Upper lobe of left lung (tissue), 6 donors: ENCODE results near the gene HOOK2. TPM values are rescaled to one million over a fixed set of nuclear protein-coding genes. Genes with fewer than 3 reads are reported as not detected.
A peak's percentile ranks its signal among the peaks of the same experiment; 100 is the strongest.

ENCODE experiments used
- ATAC-seq, 2 donors: fragments of 200-7000 bp; cut with Tn5 transposase; one replicate each; pipeline ENCODE4 v1.9.1; 2022; ENCODE audit warnings: mild to moderate bottlenecking in 2 of 2, moderate library complexity in 2 of 2; ENCODE audit not compliant: low FRiP score in 2 of 2
- DNase-seq, 2 donors: peaks; one replicate each; pipeline ENCODE4 v3.0.0-alpha.2; 2019 to 2020
- H3K27ac ChIP-seq, 4 donors: fragments of 200-600 bp; sonication (generic); one replicate each; pipeline ENCODE4 v1.5.1; 2016 to 2019
- H3K27me3 ChIP-seq, 4 donors: fragments of 200-600 bp; sonication (generic); one replicate each; pipeline ENCODE4 v1.5.1; 2017 to 2019
- H3K36me3 ChIP-seq, 4 donors: fragments of 200-600 bp; sonication (generic); one replicate each; pipeline ENCODE4 v1.5.1; 2016 to 2019
- H3K4me1 ChIP-seq, 4 donors: fragments of 200-600 bp; sonication (generic); one replicate each; pipeline ENCODE4 v1.5.1; 2018 to 2019
- H3K4me3 ChIP-seq, 4 donors: fragments of 200-600 bp; sonication (generic); one replicate each; pipeline ENCODE4 v1.5.1; 2017 to 2019; ENCODE audit warnings: mild to moderate bottlenecking in 2 of 4, moderate library complexity in 1 of 4
- H3K9me3 ChIP-seq, 4 donors: fragments of 200-600 bp; sonication (generic); one replicate each; pipeline ENCODE4 v1.5.1; 2018 to 2019
- EP300 ChIP-seq, 4 donors: sonication (generic); formaldehyde crosslinking; IDR thresholded peaks; one replicate each; pipeline ENCODE4 v1.5.1; 2017; ENCODE audit warnings: antibody characterized with exemption in 4 of 4, control low read depth in 2 of 4
- POLR2A ChIP-seq, 4 donors: fragments of 450-650 bp; IDR thresholded peaks; one replicate each; pipeline ENCODE4 v1.5.1; 2016 to 2017; ENCODE audit warnings: antibody characterized with exemption in 4 of 4, mild to moderate bottlenecking in 2 of 4
- POLR2AphosphoS5 ChIP-seq, 2 donors: sonication (generic); formaldehyde crosslinking; IDR thresholded peaks; one replicate each; pipeline ENCODE4 v1.5.1; 2017; ENCODE audit warnings: antibody characterized with exemption in 2 of 2
- WGBS, 2 donors: methylation state at CpG; one replicate each; pipeline ENCODE4 v1.1.5; 2017 to 2018; 5-methylcytosine and 5-hydroxymethylcytosine counted together
- total RNA-seq, 6 donors: library from RNA; depleted of rRNA in 4 of 6; stranded (reverse); fragments of >200 nt in 4 of 6; gene quantifications; one replicate each; pipeline versions ENCODE4 v1.1.0 to v1.2.1, GENCODE V29; 2016 to 2021
- TF ChIP-seq, protein P1 (sequence below), 6 experiments: fragments of 450-650 bp in 4 of 6; fragments of 200-600 bp in 2 of 6; sonication (generic) in 2 of 6; IDR thresholded peaks; one replicate each; pipeline ENCODE4 v1.5.1; 2016 to 2019; ENCODE audit warnings: antibody characterized with exemption in 6 of 6
- donor health status: DM: no; HTN: no; CAD: no; lungs with moderate emphysema.
- donor health status: DM: no; HTN: yes; CAD: no; lungs with severe emphysema.

Gene HOOK2
- total RNA-seq, 6 donors from 2014 or later: 48.9 to 367 (median 79.6) TPM

DNA sequence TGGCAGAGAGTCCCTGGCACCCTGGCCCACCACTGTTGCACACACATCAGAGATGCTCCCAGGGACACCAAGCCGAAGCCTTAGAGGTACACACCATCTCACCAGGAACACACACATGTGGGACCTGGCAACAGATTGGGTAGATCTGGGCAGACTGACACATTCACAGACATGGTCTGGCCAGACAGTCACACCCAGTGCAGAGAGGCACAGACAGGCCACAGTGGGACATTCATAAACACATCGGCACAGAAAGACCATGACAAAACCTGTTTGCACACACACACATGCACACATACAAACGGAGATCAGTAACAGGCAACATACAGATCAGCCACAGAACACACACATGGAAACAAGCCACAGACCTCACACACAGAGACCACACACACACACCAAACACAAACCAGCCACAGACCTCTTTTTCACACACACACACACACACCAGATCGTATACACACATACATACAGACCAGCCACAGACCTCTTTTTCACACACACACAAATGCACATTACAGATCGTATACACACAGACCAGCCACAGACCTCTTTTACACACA is 9.6 kb upstream of the HOOK2 start:
- H3K36me3 ChIP-seq: no peaks in the 10 kb centered on the region
- no peaks in the 10 kb centered on the region for H3K27me3 ChIP-seq
- 43 to 47% methylated on average over 4 to 5 of the region's 5 CpGs for WGBS, 2 donors
- peak overlapping the region; percentile 96 to 100 (median 98) for H3K27ac ChIP-seq
- H3K9me3 ChIP-seq: no peaks in the 10 kb centered on the region
- no peak for DNase-seq
- ATAC-seq: no peak
- H3K4me3 ChIP-seq: peak overlapping the region in 1 of 4 donors; percentile 46
- peaks cover 72 to 82% (median 75%) of the 10 kb centered on the region in 4 donors for H3K4me1 ChIP-seq
- TF ChIP-seq POLR2AphosphoS5 (IDR thresholded peaks at IDR 0.05) (no peak), POLR2A (IDR thresholded peaks at IDR 0.05) (no peak), EP300 (IDR thresholded peaks at IDR 0.05) (no peak)
- TF ChIP-seq, protein P1, sequence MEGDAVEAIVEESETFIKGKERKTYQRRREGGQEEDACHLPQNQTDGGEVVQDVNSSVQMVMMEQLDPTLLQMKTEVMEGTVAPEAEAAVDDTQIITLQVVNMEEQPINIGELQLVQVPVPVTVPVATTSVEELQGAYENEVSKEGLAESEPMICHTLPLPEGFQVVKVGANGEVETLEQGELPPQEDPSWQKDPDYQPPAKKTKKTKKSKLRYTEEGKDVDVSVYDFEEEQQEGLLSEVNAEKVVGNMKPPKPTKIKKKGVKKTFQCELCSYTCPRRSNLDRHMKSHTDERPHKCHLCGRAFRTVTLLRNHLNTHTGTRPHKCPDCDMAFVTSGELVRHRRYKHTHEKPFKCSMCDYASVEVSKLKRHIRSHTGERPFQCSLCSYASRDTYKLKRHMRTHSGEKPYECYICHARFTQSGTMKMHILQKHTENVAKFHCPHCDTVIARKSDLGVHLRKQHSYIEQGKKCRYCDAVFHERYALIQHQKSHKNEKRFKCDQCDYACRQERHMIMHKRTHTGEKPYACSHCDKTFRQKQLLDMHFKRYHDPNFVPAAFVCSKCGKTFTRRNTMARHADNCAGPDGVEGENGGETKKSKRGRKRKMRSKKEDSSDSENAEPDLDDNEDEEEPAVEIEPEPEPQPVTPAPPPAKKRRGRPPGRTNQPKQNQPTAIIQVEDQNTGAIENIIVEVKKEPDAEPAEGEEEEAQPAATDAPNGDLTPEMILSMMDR (IDR thresholded peaks at IDR 0.05): no peak

DNA sequence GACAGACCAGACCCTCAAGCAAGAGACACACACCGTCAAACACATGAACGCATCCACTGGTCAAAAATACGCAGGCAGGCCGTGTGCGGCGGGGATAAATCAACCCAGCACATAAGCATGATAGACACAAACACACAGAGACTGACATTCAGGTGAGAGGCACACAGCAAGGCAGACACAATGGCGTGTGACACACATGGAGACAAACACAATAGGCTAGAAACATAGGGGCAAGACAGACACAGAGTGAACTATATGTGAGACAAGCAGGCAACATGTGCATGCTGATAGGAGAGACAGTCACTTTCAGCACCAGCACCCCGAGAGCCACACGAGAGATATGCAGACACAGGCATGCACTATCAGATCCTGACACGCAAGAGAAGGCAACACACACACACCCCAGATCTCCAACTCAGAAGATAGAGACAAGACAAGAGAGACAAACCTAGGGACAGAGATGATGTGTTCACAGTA is 9.1 kb upstream of the HOOK2 start:
- WGBS, 2 donors: 54 to 63% methylated on average over 10 of the region's 10 CpGs
- TF ChIP-seq EP300 (IDR thresholded peaks at IDR 0.05) (no peak), POLR2AphosphoS5 (IDR thresholded peaks at IDR 0.05) (no peak), POLR2A (IDR thresholded peaks at IDR 0.05) (no peak)
- ATAC-seq (no peak), DNase-seq (no peak)
- H3K27me3 ChIP-seq: no peaks in the 10 kb centered on the region
- H3K9me3 ChIP-seq: no peaks in the 10 kb centered on the region
- peaks cover 77 to 86% (median 79%) of the 10 kb centered on the region in 4 donors for H3K4me1 ChIP-seq
- peak overlapping the region in 1 of 4 donors; percentile 46 for H3K4me3 ChIP-seq
- peak overlapping the region; percentile 96 to 100 (median 98) for H3K27ac ChIP-seq
- H3K36me3 ChIP-seq: no peaks in the 10 kb centered on the region

DNA sequence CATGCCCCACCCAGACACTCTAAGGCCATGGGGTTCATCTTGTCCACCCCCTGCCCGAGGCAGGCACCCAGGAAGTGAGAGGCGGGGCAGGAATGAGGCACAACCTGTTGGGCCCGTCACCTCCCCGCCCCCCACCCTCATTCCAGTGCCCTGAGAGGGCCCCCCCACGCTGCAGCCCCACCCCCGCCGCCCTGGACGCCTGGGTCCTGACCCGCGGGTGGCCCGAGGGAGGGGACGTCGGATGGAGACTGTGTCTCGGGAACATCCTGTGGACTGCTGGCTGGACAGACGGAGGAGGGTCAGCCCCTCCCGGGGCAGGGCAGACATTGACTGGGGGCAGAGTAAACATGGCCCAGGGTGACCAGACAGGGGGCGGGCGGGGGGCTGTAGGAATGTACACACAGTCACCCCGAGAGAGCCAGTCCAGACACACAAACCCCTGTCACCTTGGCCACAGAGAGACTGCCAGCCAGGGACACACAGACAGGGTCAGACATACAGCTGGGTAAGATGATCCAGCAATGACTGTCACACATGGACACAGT is 8.6 kb upstream of the HOOK2 start:
- TF ChIP-seq EP300 (IDR thresholded peaks at IDR 0.05): peak in 3 of 4 donors; percentile 39 to 84 (median 69)
- TF ChIP-seq POLR2AphosphoS5 (IDR thresholded peaks at IDR 0.05): peak; percentile 76 to 84
- TF ChIP-seq, protein P1 (IDR thresholded peaks at IDR 0.05): no peak
- TF ChIP-seq POLR2A (IDR thresholded peaks at IDR 0.05): peak in 1 of 4 donors; percentile 42
- Histone ChIP-seq H3K4me1 (peaks cover 77 to 86% (median 80%) of the 10 kb centered on the region in 4 donors), H3K27me3 (no peaks in the 10 kb centered on the region), H3K27ac (peak overlapping the region; percentile 96 to 100 (median 98)), H3K36me3 (no peaks in the 10 kb centered on the region), H3K9me3 (no peaks in the 10 kb centered on the region), H3K4me3 (peak overlapping the region in 2 of 4 donors; percentile 44 to 46)
- DNase-seq: peak; percentile 90
- WGBS, 2 donors: 19 to 33% methylated on average over 4 to 13 of the region's 19 CpGs
- peak; percentile 1 to 16 for ATAC-seq

DNA sequence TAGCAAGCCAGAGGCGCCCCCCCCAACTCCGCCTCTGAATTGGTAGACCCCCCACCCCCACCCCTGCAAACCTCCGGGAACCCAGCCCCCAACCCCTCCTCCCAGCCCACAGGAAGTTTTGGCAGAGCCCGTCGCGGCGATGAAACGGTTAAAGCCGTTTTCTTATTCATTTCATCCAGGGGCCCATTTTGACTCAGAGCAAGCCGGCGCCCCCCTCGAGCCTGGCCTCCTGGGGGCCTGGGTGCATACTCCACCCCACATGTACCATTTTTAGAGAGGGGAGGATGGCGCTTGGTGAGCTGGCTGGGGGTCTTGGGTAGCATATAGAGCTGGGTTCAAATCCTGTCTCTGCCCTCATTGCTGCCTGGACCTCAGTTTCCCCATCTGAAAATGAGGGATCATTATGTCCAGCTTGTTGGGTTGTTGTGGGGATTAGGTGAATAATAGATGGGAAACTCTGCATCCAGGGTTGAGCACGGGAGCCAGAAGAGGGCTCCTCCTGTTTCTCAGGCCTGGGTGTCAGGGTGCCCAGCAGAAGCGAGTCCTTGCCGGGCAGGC is 8.0 kb upstream of the HOOK2 start:
- Histone ChIP-seq H3K4me3 (peak overlapping the region; percentile 18 to 52 (median 45)), H3K27me3 (no peaks in the 10 kb centered on the region), H3K36me3 (no peaks in the 10 kb centered on the region), H3K27ac (peak overlapping the region; percentile 96 to 100 (median 98)), H3K9me3 (no peaks in the 10 kb centered on the region), H3K4me1 (peaks cover 77 to 86% (median 80%) of the 10 kb centered on the region in 4 donors)
- 8 to 9% methylated on average over 6 to 15 of the region's 16 CpGs for WGBS, 2 donors
- TF ChIP-seq EP300 (IDR thresholded peaks at IDR 0.05): no peak
- TF ChIP-seq, protein P1 (IDR thresholded peaks at IDR 0.05): peak in 2 of 6 experiments; percentile 6 to 12
- no peak for DNase-seq
- ATAC-seq: peak in 1 of 2 donors; percentile 0
